ENCODE data around the gene SORCS2. TPM values are rescaled to one million over a fixed set of nuclear protein-coding genes. Genes with fewer than 3 reads are reported as not detected.
A peak's percentile ranks its signal among the peaks of the same experiment; 100 is the strongest.

Gene SORCS2
- total RNA-seq, 1 donor from 2014 or later: 13.8 TPM

GRCh38 chr4:7746351-7747061, 554.2 kb downstream of the SORCS2 start:
- no peak for TF ChIP-seq CTCF (IDR thresholded peaks at IDR 0.05; ENCODE audit: insufficient read depth, low read depth, low read length)
- no peak for TF ChIP-seq EZH2 (IDR thresholded peaks at IDR 0.05; ENCODE audit: insufficient read depth, low read length)
- no peak for DNase-seq (ENCODE audit: low read depth)
- Histone ChIP-seq H3K9ac (ENCODE audit: low read length) (no peak overlapping the region), H2AFZ (ENCODE audit: low read depth, low read length) (no peak overlapping the region), H3K36me3 (ENCODE audit: insufficient read depth, low read length) (no peaks in the 10 kb centered on the region), H4K20me1 (ENCODE audit: insufficient read depth, low read length) (peaks cover 29% of the 10 kb centered on the region), H3K9me3 (ENCODE audit: insufficient read depth, low read depth, low read length) (no peaks in the 10 kb centered on the region), H3K27me3 (ENCODE audit: insufficient read depth, low read length) (no peaks in the 10 kb centered on the region), H3K4me3 (ENCODE audit: insufficient read depth, low read depth, low read length) (no peak overlapping the region), H3K27ac (ENCODE audit: low read depth, low read length) (no peak overlapping the region), H3K79me2 (ENCODE audit: insufficient read depth, low read length) (no peaks in the 10 kb centered on the region), H3K4me1 (ENCODE audit: insufficient read depth, low read length) (peaks cover 9% of the 10 kb centered on the region), H3K4me2 (ENCODE audit: low read length) (no peak overlapping the region)
- no peak for FAIRE-seq
- H3K36me3 Mint-ChIP-seq (ENCODE audit: low read depth, unreplicated experiment): peaks cover 12% of the 10 kb centered on the region
- H3K27ac Mint-ChIP-seq (ENCODE audit: unreplicated experiment): no peak overlapping the region
- no peak overlapping the region for H3K4me3 Mint-ChIP-seq (ENCODE audit: unreplicated experiment)
- no peaks in the 10 kb centered on the region for H3K9me3 Mint-ChIP-seq (ENCODE audit: unreplicated experiment)
- H3K27me3 Mint-ChIP-seq (ENCODE audit: low read depth, unreplicated experiment): peaks cover 55% of the 10 kb centered on the region
- peaks cover 17% of the 10 kb centered on the region for H3K4me1 Mint-ChIP-seq (ENCODE audit: low read depth, unreplicated experiment)

DNA sequence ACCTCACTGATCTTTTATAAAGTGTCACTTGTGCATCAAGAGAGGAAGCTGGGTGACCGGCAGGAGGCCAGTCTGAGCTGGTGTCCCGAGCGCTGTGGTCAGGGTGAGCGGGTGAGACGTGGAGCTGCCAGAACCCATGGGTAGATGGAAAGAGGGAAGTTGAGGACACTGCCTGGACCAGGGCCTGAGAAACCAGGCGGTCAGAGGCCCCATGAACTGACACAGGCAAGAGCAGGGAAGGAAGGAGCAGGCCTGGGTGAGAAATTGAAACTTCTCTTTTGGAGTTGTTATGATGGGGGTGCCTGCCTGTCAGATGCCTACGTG, 554.7 kb downstream of the SORCS2 start:
- Mint-ChIP-seq H3K9me3 (ENCODE audit: unreplicated experiment) (no peaks in the 10 kb centered on the region), H3K4me1 (ENCODE audit: low read depth, unreplicated experiment) (peaks cover 17% of the 10 kb centered on the region), H3K27me3 (ENCODE audit: low read depth, unreplicated experiment) (peaks cover 59% of the 10 kb centered on the region), H3K36me3 (ENCODE audit: low read depth, unreplicated experiment) (peaks cover 15% of the 10 kb centered on the region), H3K27ac (ENCODE audit: unreplicated experiment) (no peak overlapping the region), H3K4me3 (ENCODE audit: unreplicated experiment) (no peak overlapping the region)
- no peaks in the 10 kb centered on the region for H3K9me3 ChIP-seq (ENCODE audit: insufficient read depth, low read depth, low read length)
- no peak overlapping the region for H3K4me3 ChIP-seq (ENCODE audit: insufficient read depth, low read depth, low read length)
- no peak for DNase-seq (ENCODE audit: low read depth)
- no peaks in the 10 kb centered on the region for H3K27me3 ChIP-seq (ENCODE audit: insufficient read depth, low read length)
- no peak overlapping the region for H3K9ac ChIP-seq (ENCODE audit: low read length)
- H3K79me2 ChIP-seq (ENCODE audit: insufficient read depth, low read length): no peaks in the 10 kb centered on the region
- no peak overlapping the region for H3K27ac ChIP-seq (ENCODE audit: low read depth, low read length)
- FAIRE-seq: no peak
- no peak overlapping the region for H3K4me2 ChIP-seq (ENCODE audit: low read length)
- H3K4me1 ChIP-seq (ENCODE audit: insufficient read depth, low read length): peaks cover 9% of the 10 kb centered on the region
- no peaks in the 10 kb centered on the region for H3K36me3 ChIP-seq (ENCODE audit: insufficient read depth, low read length)
- H4K20me1 ChIP-seq (ENCODE audit: insufficient read depth, low read length): peaks cover 30% of the 10 kb centered on the region
- no peak overlapping the region for H2AFZ ChIP-seq (ENCODE audit: low read depth, low read length)
- TF ChIP-seq CTCF (IDR thresholded peaks at IDR 0.05; ENCODE audit: insufficient read depth, low read depth, low read length) (no peak), EZH2 (IDR thresholded peaks at IDR 0.05; ENCODE audit: insufficient read depth, low read length) (no peak)

DNA sequence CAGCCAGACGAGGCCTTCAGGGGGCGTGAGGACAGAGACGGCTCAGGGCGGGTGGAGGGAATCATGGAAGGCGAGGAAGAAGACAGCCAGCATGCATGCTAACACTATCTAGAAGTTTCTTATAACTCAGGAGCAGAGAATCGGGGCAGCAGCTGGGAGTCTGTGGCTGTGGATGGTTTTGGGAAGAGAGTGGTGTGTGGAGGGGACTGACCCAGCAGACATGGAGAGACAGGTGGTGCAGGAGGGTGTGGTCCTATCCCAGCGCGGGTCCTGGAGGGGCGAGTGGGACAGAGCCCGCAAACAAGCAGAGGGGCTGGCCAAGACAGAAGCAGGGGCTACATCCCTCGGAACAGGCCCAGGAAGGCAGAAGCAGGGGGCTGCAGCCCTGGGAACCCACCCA, 555.2 kb downstream of the SORCS2 start:
- Histone ChIP-seq H3K4me3 (ENCODE audit: insufficient read depth, low read depth, low read length) (no peak overlapping the region), H3K27me3 (ENCODE audit: insufficient read depth, low read length) (no peaks in the 10 kb centered on the region), H3K4me2 (ENCODE audit: low read length) (no peak overlapping the region), H4K20me1 (ENCODE audit: insufficient read depth, low read length) (peaks cover 30% of the 10 kb centered on the region), H3K36me3 (ENCODE audit: insufficient read depth, low read length) (no peaks in the 10 kb centered on the region), H3K27ac (ENCODE audit: low read depth, low read length) (no peak overlapping the region), H3K9me3 (ENCODE audit: insufficient read depth, low read depth, low read length) (no peaks in the 10 kb centered on the region), H2AFZ (ENCODE audit: low read depth, low read length) (no peak overlapping the region), H3K4me1 (ENCODE audit: insufficient read depth, low read length) (peaks cover 9% of the 10 kb centered on the region), H3K79me2 (ENCODE audit: insufficient read depth, low read length) (no peaks in the 10 kb centered on the region), H3K9ac (ENCODE audit: low read length) (no peak overlapping the region)
- H3K4me3 Mint-ChIP-seq (ENCODE audit: unreplicated experiment): no peak overlapping the region
- DNase-seq (ENCODE audit: low read depth) (no peak), FAIRE-seq (no peak)
- peaks cover 61% of the 10 kb centered on the region for H3K27me3 Mint-ChIP-seq (ENCODE audit: low read depth, unreplicated experiment)
- H3K4me1 Mint-ChIP-seq (ENCODE audit: low read depth, unreplicated experiment): peaks cover 17% of the 10 kb centered on the region
- H3K9me3 Mint-ChIP-seq (ENCODE audit: unreplicated experiment): peaks cover under 1% of the 10 kb centered on the region
- H3K36me3 Mint-ChIP-seq (ENCODE audit: low read depth, unreplicated experiment): peaks cover 17% of the 10 kb centered on the region
- no peak for TF ChIP-seq EZH2 (IDR thresholded peaks at IDR 0.05; ENCODE audit: insufficient read depth, low read length)
- TF ChIP-seq CTCF (IDR thresholded peaks at IDR 0.05; ENCODE audit: insufficient read depth, low read depth, low read length): no peak
- H3K27ac Mint-ChIP-seq (ENCODE audit: unreplicated experiment): peak overlapping the region; percentile 47

Data from astrocyte (in vitro differentiated cells and primary cell).